CD4-positive, CD25-positive, alpha-beta regulatory T cell (primary cell): ENCODE data around the gene PLCXD3. TPM values are rescaled to one million over a fixed set of nuclear protein-coding genes. Genes with fewer than 3 reads are reported as not detected.

ENCODE experiments used
- ATAC-seq, 2 donors: fragments of 150-1000 bp; cut with Tn5 transposase; one replicate each; pipeline ENCODE4 v1.10.0; 2021; ENCODE audit warnings: low read depth in 2 of 2, moderate number of reproducible peaks in 2 of 2, moderate library complexity in 1 of 2
- DNase-seq, 3 donors: peaks; one replicate each; pipeline versions ENCODE4 v3.0.0 to v3.0.0-alpha.2; 2012 to 2022; ENCODE audit warnings: mixed read lengths in 1 of 3
- H3K27ac ChIP-seq: one replicate; pipeline ENCODE4 v1.7.0; 2013; ENCODE audit warnings: mild to moderate bottlenecking, low read length; ENCODE audit not compliant: insufficient read depth, poor library complexity, severe bottlenecking
- H3K27me3 ChIP-seq: one replicate; pipeline ENCODE4 v1.7.0; 2013; ENCODE audit warnings: low read length; ENCODE audit not compliant: control insufficient read depth, insufficient read depth
- H3K36me3 ChIP-seq: one replicate; pipeline ENCODE4 v1.7.0; 2013; ENCODE audit warnings: mild to moderate bottlenecking, low read length, moderate library complexity; ENCODE audit not compliant: control insufficient read depth, insufficient read depth
- H3K4me1 ChIP-seq: 2 replicates; pipeline ENCODE4 v1.7.0; 2013; ENCODE audit warnings: mild to moderate bottlenecking, low read length; ENCODE audit not compliant: insufficient read depth, control insufficient read depth, poor library complexity, severe bottlenecking
- H3K4me3 ChIP-seq: one replicate; pipeline ENCODE4 v1.7.0; 2013; ENCODE audit warnings: low read depth, mild to moderate bottlenecking, low read length, moderate library complexity
- H3K9me3 ChIP-seq, 2 experiments: 1 replicate in 1 of 2; 2 replicates in 1 of 2; pipeline ENCODE4 v1.7.0; 2013; ENCODE audit warnings: low read length in 2 of 2, mild to moderate bottlenecking in 1 of 2, moderate library complexity in 1 of 2; ENCODE audit not compliant: control insufficient read depth in 2 of 2
- H3K27ac Mint-ChIP-seq, 3 donors: one replicate each; pipeline ENCODE4 v1.8.0; 2020 to 2022; ENCODE audit warnings: mild to moderate bottlenecking in 3 of 3, mixed read lengths in 3 of 3, moderate library complexity in 2 of 3
- H3K27me3 Mint-ChIP-seq: one replicate; pipeline ENCODE4 v1.8.0; 2022; ENCODE audit warnings: mild to moderate bottlenecking, mixed read lengths
- H3K36me3 Mint-ChIP-seq: one replicate; pipeline ENCODE4 v1.8.0; 2020; ENCODE audit warnings: mixed read lengths
- H3K4me1 Mint-ChIP-seq, 4 donors: one replicate each; pipeline ENCODE4 v1.8.0; 2020 to 2022; ENCODE audit warnings: mixed read lengths in 4 of 4, mild to moderate bottlenecking in 1 of 4
- H3K4me3 Mint-ChIP-seq, 4 donors: one replicate each; pipeline ENCODE4 v1.8.0; 2020 to 2022; ENCODE audit warnings: mild to moderate bottlenecking in 4 of 4, mixed read lengths in 4 of 4, moderate library complexity in 3 of 4
- H3K9me3 Mint-ChIP-seq, 7 donors: one replicate each; pipeline ENCODE4 v1.8.0; 2020 to 2022; ENCODE audit warnings: mixed read lengths in 7 of 7, mild to moderate bottlenecking in 3 of 7, moderate library complexity in 2 of 7
- polyA plus RNA-seq, 4 donors: library from polyadenylated mRNA; unstranded; fragments of 300-500 nt; fragmentation: Illumina TruSeq; gene quantifications; one replicate each; pipeline ENCODE4 v1.2.3, GENCODE V29; 2021
- total RNA-seq: library from RNA; stranded (reverse); gene quantifications from one replicate; pipeline ENCODE4 v1.2.3, GENCODE V29; 2022

Gene PLCXD3
- total and polyA plus RNA-seq, 5 donors from 2014 or later = not detected

GRCh38 chr5:41527201-41527779, 16.9 kb upstream of the PLCXD3 start:
- Histone ChIP-seq H3K27ac (no peak overlapping the region), H3K9me3 (no peaks in the 10 kb centered on the region), H3K36me3 (no peaks in the 10 kb centered on the region), H3K4me1 (no peaks in the 10 kb centered on the region), H3K4me3 (no peak overlapping the region), H3K27me3 (no peaks in the 10 kb centered on the region)
- Mint-ChIP-seq H3K9me3 (peaks cover 0 to 7% (median 0%) of the 10 kb centered on the region in 7 donors), H3K36me3 (no peaks in the 10 kb centered on the region), H3K27ac (no peak overlapping the region), H3K4me3 (no peak overlapping the region), H3K27me3 (no peaks in the 10 kb centered on the region), H3K4me1 (no peaks in the 10 kb centered on the region)
- no peak for ATAC-seq
- DNase-seq = no peak

DNA sequence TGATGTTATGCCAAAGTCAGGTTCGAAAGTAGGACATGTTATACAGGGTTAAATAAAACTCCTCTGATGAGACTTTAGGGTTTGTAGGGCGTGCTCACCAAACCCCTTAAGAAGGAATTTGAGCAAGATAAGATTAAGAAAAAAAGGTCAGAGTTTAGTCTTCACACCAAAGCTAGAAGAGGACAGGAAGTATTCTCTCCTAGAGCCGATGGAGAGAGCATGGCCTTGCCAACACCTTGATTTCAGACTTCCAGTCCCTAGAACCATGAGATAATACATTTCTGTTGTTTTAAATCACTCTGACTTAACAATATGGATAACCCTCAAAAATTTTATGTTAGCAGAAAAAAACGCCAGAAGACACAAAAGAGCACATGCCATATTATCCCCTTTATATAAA, 16.3 kb upstream of the PLCXD3 start:
- no peak for ATAC-seq

GRCh38 chr5:41524174-41524573, 13.8 kb upstream of the PLCXD3 start:
- Mint-ChIP-seq H3K9me3 (peaks cover 0 to 7% (median 0%) of the 10 kb centered on the region in 7 donors), H3K4me1 (no peaks in the 10 kb centered on the region), H3K4me3 (no peak overlapping the region), H3K27ac (no peak overlapping the region), H3K27me3 (no peaks in the 10 kb centered on the region), H3K36me3 (no peaks in the 10 kb centered on the region)
- no peak overlapping the region for H3K4me3 ChIP-seq
- no peak overlapping the region for H3K27ac ChIP-seq
- no peaks in the 10 kb centered on the region for H3K4me1 ChIP-seq
- no peaks in the 10 kb centered on the region for H3K27me3 ChIP-seq
- ATAC-seq (no peak), DNase-seq (no peak)
- H3K9me3 ChIP-seq = no peaks in the 10 kb centered on the region
- no peaks in the 10 kb centered on the region for H3K36me3 ChIP-seq

More for the DNA sequence above, 16.3 kb upstream of the PLCXD3 start:
- Mint-ChIP-seq H3K4me1 (no peaks in the 10 kb centered on the region), H3K36me3 (no peaks in the 10 kb centered on the region), H3K27ac (no peak overlapping the region), H3K27me3 (no peaks in the 10 kb centered on the region), H3K4me3 (no peak overlapping the region), H3K9me3 (peaks cover 0 to 7% (median 0%) of the 10 kb centered on the region in 7 donors)
- Histone ChIP-seq H3K4me3 (no peak overlapping the region), H3K27ac (no peak overlapping the region), H3K4me1 (no peaks in the 10 kb centered on the region), H3K36me3 (no peaks in the 10 kb centered on the region), H3K9me3 (no peaks in the 10 kb centered on the region), H3K27me3 (no peaks in the 10 kb centered on the region)
- no peak for DNase-seq

- no peaks in the 10 kb centered on the region for H3K9me3 ChIP-seq
- H3K36me3 ChIP-seq = no peaks in the 10 kb centered on the region
- Mint-ChIP-seq H3K27me3 (no peaks in the 10 kb centered on the region), H3K4me1 (no peaks in the 10 kb centered on the region), H3K36me3 (no peaks in the 10 kb centered on the region), H3K9me3 (peaks cover 0 to 2% (median 0%) of the 10 kb centered on the region in 7 donors), H3K4me3 (peak overlapping the region in 1 of 4 donors; percentile 43), H3K27ac (no peak overlapping the region)
- ATAC-seq (no peak), DNase-seq (no peak)
- no peak overlapping the region for H3K4me3 ChIP-seq
- H3K27ac ChIP-seq = no peak overlapping the region
- H3K27me3 ChIP-seq = no peaks in the 10 kb centered on the region
- H3K4me1 ChIP-seq = no peaks in the 10 kb centered on the region
These were observed 11.9 kb upstream of the PLCXD3 start for GRCh38 chr5:41522193-41522786.

DNA sequence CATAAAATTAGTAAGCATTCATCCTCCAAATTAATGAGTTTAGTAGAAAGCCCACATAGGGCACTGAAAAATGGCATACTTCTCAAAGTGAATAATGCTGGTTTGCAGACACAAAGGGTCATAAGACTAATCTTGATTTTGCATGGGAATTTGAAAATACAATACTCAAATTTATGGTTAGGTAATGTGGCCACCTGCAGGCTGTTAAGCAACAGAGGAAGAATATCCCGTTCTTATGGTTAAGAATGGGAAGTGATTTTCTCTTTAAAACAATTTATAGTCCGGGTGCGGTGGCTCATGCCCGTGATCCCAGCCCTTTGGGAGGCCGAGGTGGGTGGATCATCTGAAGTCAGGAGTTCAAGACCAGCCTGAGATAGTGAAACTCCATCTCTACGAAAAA, 9.4 kb upstream of the PLCXD3 start:
- H3K27ac Mint-ChIP-seq = no peak overlapping the region
- peaks cover 3% of the 10 kb centered on the region for H3K27me3 Mint-ChIP-seq
- H3K36me3 ChIP-seq = no peaks in the 10 kb centered on the region
- no peaks in the 10 kb centered on the region for H3K4me1 Mint-ChIP-seq
- no peak for ATAC-seq
- H3K36me3 Mint-ChIP-seq = no peaks in the 10 kb centered on the region
- DNase-seq = no peak
- H3K27ac ChIP-seq = no peak overlapping the region
- no peaks in the 10 kb centered on the region for H3K4me1 ChIP-seq
- H3K9me3 ChIP-seq = no peaks in the 10 kb centered on the region
- H3K4me3 Mint-ChIP-seq = no peak overlapping the region
- H3K4me3 ChIP-seq = no peak overlapping the region
- peaks cover 0 to 2% (median 0%) of the 10 kb centered on the region in 7 donors for H3K9me3 Mint-ChIP-seq
- no peaks in the 10 kb centered on the region for H3K27me3 ChIP-seq

- no peaks in the 10 kb centered on the region for H3K36me3 Mint-ChIP-seq
- H3K4me3 Mint-ChIP-seq = no peak overlapping the region
- Histone ChIP-seq H3K4me3 (no peak overlapping the region), H3K27ac (no peak overlapping the region), H3K36me3 (no peaks in the 10 kb centered on the region), H3K27me3 (no peaks in the 10 kb centered on the region), H3K9me3 (no peaks in the 10 kb centered on the region), H3K4me1 (no peaks in the 10 kb centered on the region)
- no peak overlapping the region for H3K27ac Mint-ChIP-seq
- H3K27me3 Mint-ChIP-seq = peaks cover 5% of the 10 kb centered on the region
- no peak for DNase-seq
- H3K4me1 Mint-ChIP-seq = no peaks in the 10 kb centered on the region
- ATAC-seq = no peak
- peaks cover 0 to 1% (median 0%) of the 10 kb centered on the region in 7 donors for H3K9me3 Mint-ChIP-seq
These were observed 7.5 kb upstream of the PLCXD3 start for GRCh38 chr5:41517909-41518308.

DNA sequence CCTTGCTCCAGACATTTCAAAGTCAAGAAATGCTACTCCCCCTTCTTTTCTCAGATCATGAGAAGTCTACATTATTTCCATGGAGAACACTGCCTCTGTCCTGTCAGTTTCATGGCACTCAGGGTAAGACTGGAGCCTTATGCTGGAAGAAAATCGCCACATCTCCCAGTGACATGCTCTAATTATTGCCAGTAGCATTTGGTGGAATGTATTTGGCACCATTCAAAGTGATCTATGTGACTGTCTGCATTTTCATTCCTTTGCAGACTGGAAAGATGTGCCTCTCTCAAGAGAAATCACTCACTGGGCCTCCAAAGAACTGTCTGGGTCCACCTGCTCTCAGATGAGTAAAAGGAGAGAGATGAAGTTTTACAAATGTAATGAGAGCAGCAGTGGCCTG, 840 bp upstream of the PLCXD3 start:
- no peak overlapping the region for H3K27ac Mint-ChIP-seq
- H3K4me1 ChIP-seq = no peaks in the 10 kb centered on the region
- H3K27me3 ChIP-seq = no peaks in the 10 kb centered on the region
- H3K36me3 Mint-ChIP-seq = no peaks in the 10 kb centered on the region
- no peak overlapping the region for H3K4me3 ChIP-seq
- no peak for ATAC-seq
- no peak overlapping the region for H3K4me3 Mint-ChIP-seq
- H3K27ac ChIP-seq = no peak overlapping the region
- DNase-seq = no peak
- peaks cover 0 to 5% (median 0%) of the 10 kb centered on the region in 7 donors for H3K9me3 Mint-ChIP-seq
- peaks cover 0 to 2% (median 0%) of the 10 kb centered on the region in 4 donors for H3K4me1 Mint-ChIP-seq
- no peaks in the 10 kb centered on the region for H3K9me3 ChIP-seq
- no peaks in the 10 kb centered on the region for H3K36me3 ChIP-seq
- H3K27me3 Mint-ChIP-seq = peaks cover 36% of the 10 kb centered on the region
